ENCODE results near the gene PPM1H. TPM values are rescaled to one million over a fixed set of nuclear protein-coding genes. Genes with fewer than 3 reads are reported as not detected.

PPM1H gene
- total RNA-seq, 1 donor from 2014 or later: 6.3 TPM

DNA sequence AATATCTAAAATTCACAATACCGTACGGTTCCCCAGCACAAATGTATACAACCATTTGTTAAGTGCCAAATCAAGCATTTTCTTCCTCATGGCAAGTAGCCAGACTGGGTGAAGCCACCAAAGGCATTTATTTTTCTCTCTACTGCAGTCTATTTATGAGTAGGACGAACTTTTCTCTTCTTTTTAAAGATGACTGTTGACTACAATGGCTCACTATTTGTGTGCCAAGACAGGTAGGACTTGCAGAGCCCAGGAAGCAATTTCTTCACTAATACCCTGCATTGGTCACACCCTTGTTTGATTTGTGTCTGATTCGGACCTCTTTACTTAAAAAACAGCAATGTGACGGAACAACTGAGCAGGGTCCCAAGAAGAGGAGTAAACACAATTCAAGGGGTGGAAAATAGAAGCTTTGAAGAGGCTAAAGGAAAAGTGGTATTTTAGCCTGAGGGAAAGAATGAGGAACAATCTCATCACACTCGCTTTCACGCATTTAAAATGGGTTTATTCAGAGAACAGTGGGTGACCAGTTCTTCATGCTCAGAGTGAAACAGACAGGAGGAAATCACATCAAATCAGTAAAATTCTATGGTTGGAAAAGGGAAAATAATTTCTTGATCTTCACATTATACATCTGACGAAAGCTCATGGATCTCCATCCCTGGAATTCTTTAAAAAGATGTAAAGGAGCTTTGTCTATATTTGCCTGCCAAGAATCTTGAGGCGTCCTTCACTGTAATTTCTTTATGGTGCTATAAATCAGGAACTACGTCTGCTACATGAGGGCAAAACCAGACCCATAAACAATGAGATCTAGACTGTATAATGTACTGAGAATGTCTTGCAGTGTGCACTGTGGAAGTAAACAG is 183.8 kb downstream of the PPM1H start:
- no peaks in the 10 kb centered on the region for H3K27me3 Mint-ChIP-seq (ENCODE audit: unreplicated experiment)
- no peak overlapping the region for H3K4me3 Mint-ChIP-seq (ENCODE audit: unreplicated experiment)
- H3K9me3 Mint-ChIP-seq (ENCODE audit: unreplicated experiment): no peaks in the 10 kb centered on the region

DNA sequence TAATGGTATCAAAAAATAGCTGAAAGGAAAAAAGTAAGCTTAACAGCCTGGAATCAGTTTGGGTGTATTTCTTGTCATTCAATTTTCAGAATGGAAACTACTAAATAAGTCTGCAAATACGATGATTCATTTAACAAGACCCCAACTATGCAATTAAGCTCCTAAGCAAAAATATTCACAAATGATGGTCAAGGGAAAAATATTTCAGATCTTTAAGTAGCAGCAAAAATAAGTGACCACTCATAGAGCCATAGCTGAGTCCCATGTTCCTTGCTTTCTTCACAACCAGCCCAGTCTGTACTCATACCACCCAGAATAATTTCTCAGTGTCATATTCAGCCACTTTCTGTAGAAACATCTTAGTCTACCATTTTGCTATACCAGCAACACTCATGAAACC is 185.4 kb downstream of the PPM1H start:
- Mint-ChIP-seq H3K27me3 (ENCODE audit: unreplicated experiment) (no peaks in the 10 kb centered on the region), H3K4me3 (ENCODE audit: unreplicated experiment) (no peak overlapping the region), H3K36me3 (ENCODE audit: unreplicated experiment) (no peaks in the 10 kb centered on the region), H3K4me1 (ENCODE audit: low read depth, unreplicated experiment) (no peaks in the 10 kb centered on the region), H3K27ac (ENCODE audit: unreplicated experiment) (no peak overlapping the region), H3K9me3 (ENCODE audit: unreplicated experiment) (no peaks in the 10 kb centered on the region)
- no peak for TF ChIP-seq CTCF (IDR thresholded peaks at IDR 0.05; ENCODE audit: partially characterized antibody, unreplicated experiment)
- DNase-seq: no peak

More for the DNA sequence above, 183.8 kb downstream of the PPM1H start:
- no peak for TF ChIP-seq CTCF (IDR thresholded peaks at IDR 0.05; ENCODE audit: partially characterized antibody, unreplicated experiment)
- Mint-ChIP-seq H3K36me3 (ENCODE audit: unreplicated experiment) (peaks cover 5% of the 10 kb centered on the region), H3K27ac (ENCODE audit: unreplicated experiment) (no peak overlapping the region), H3K4me1 (ENCODE audit: low read depth, unreplicated experiment) (no peaks in the 10 kb centered on the region)
- no peak for DNase-seq

DNA sequence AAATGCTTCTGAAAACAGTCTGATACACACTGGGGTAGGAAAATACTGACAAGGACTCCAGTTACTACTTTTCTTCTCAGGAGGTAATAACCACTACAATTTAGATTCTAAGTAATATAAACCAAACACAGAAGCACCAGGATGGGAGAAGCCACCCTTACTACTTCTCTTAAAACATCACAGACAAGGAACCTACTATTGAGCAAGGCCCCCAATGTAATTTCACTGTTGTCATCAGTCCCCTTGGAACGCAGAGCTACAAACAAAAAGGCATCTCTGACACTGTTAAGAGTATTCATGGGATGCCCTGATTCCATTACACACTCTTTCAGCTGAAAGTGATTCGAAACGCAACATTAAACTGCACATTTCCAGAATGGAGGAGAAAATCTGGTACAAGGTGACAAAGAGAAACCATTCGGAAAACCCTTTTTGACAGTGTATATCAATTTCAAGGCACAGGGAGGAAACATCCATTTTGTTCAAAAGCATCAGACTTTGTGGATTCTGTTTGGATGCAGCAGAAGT is 185.9 kb downstream of the PPM1H start:
- Mint-ChIP-seq H3K4me3 (ENCODE audit: unreplicated experiment) (no peak overlapping the region), H3K4me1 (ENCODE audit: low read depth, unreplicated experiment) (no peaks in the 10 kb centered on the region), H3K9me3 (ENCODE audit: unreplicated experiment) (no peaks in the 10 kb centered on the region), H3K27ac (ENCODE audit: unreplicated experiment) (peak overlapping the region; percentile 34), H3K27me3 (ENCODE audit: unreplicated experiment) (no peaks in the 10 kb centered on the region), H3K36me3 (ENCODE audit: unreplicated experiment) (no peaks in the 10 kb centered on the region)
- TF ChIP-seq CTCF (IDR thresholded peaks at IDR 0.05; ENCODE audit: partially characterized antibody, unreplicated experiment): no peak
- no peak for DNase-seq

DNA sequence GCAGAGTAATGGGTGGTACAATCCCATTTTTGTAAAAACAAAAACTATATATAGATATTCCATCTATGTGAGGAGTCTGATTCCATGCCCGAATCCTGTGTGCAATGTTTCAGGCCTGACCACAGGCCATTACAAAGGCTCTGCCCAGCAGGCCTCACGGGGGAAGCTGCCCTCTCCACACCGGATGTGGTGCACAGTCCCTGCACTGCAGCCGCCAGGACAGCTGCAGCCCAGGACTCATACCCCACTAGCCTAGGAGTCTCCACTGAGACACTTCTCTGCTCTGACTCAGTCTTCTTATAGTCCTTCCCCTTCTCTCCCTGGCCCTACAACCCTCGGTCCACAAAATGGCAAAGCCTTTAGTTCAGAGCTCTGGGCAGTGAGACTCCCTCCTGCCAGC is 190.4 kb downstream of the PPM1H start:
- TF ChIP-seq CTCF (IDR thresholded peaks at IDR 0.05; ENCODE audit: partially characterized antibody, unreplicated experiment): no peak
- Mint-ChIP-seq H3K27me3 (ENCODE audit: unreplicated experiment) (no peaks in the 10 kb centered on the region), H3K9me3 (ENCODE audit: unreplicated experiment) (peaks cover 1% of the 10 kb centered on the region), H3K4me3 (ENCODE audit: unreplicated experiment) (no peak overlapping the region), H3K36me3 (ENCODE audit: unreplicated experiment) (no peaks in the 10 kb centered on the region), H3K27ac (ENCODE audit: unreplicated experiment) (no peak overlapping the region), H3K4me1 (ENCODE audit: low read depth, unreplicated experiment) (peaks cover 20% of the 10 kb centered on the region)
- DNase-seq: no peak
